HFFc6 (cell line): ENCODE results near the gene HNRNPUL1. TPM values are rescaled to one million over a fixed set of nuclear protein-coding genes. Genes with fewer than 3 reads are reported as not detected.
A peak's percentile ranks its signal among the peaks of the same experiment; 100 is the strongest.

Experiments
- DNase-seq: peaks from one replicate; pipeline ENCODE4 v3.0.0-alpha.2; 2018
- H3K27ac Mint-ChIP-seq: 2 replicates; pipeline ENCODE4 v1.8.0; 2020; ENCODE audit warnings: mild to moderate bottlenecking, mixed read lengths
- H3K27me3 Mint-ChIP-seq: 2 replicates; pipeline ENCODE4 v1.8.0; 2021; ENCODE audit warnings: mild to moderate bottlenecking, moderate library complexity, mixed read lengths; ENCODE audit not compliant: insufficient read depth
- H3K36me3 Mint-ChIP-seq: 2 replicates; pipeline ENCODE4 v1.8.0; 2021; ENCODE audit warnings: low read depth, mixed read lengths
- H3K4me1 Mint-ChIP-seq: 2 replicates; pipeline ENCODE4 v1.8.0; 2020; ENCODE audit warnings: low read depth, mixed read lengths
- H3K4me3 Mint-ChIP-seq: 2 replicates; pipeline ENCODE4 v1.8.0; 2020; ENCODE audit warnings: mild to moderate bottlenecking, moderate library complexity, mixed read lengths
- H3K9me3 Mint-ChIP-seq: 2 replicates; pipeline ENCODE4 v1.8.0; 2020; ENCODE audit warnings: mild to moderate bottlenecking, mixed read lengths
- total RNA-seq, 6 experiments: library from RNA; stranded (reverse); fragmentation: NEBNext Ultra II Directional; extraction: Animal tissue kit (Norgen Biotek cat#: 25700); gene quantifications; 2 replicates in 1 of 6; 3 replicates in 5 of 6; pipeline ENCODE4 v1.2.3, GENCODE V29; 2021
- TF ChIP-seq, protein P1 (sequence below): fragments of 200-600 bp; sonication (generic); IDR thresholded peaks from 2 replicates; pipeline ENCODE4 v1.5.0; 2021; ENCODE audit warnings: antibody characterized with exemption, mild to moderate bottlenecking

Gene HNRNPUL1
- total RNA-seq, 6 experiments from 2014 or later, result 176 to 245 (median 234) TPM

DNA sequence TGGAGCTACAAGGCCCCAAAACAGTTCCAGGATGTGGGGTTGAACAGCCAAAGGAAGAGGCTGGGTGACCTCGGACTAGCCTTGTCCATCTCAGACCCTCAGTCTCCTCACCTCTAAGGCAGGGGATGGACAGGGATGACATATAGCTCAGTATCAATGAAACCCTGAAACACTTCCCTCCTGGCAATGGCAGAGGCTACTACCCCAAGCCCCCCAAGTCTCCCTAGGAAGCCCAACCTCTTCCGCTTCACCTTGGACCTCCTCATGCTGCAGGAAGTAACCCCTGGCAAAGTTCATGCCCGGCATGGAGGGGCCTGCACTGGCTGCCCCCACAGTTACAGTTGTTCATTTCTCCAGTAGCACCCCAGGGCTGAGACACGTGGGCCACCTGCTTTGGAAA, 56.4 kb downstream of the HNRNPUL1 start:
- Mint-ChIP-seq H3K36me3 (peaks cover 45% of the 10 kb centered on the region), H3K27me3 (peaks cover 13% of the 10 kb centered on the region), H3K9me3 (no peaks in the 10 kb centered on the region), H3K27ac (peak overlapping the region; percentile 38; the same call in 1 of the 2 replicates), H3K4me1 (peaks cover 54% of the 10 kb centered on the region), H3K4me3 (no peak overlapping the region)
- TF ChIP-seq, protein P1, sequence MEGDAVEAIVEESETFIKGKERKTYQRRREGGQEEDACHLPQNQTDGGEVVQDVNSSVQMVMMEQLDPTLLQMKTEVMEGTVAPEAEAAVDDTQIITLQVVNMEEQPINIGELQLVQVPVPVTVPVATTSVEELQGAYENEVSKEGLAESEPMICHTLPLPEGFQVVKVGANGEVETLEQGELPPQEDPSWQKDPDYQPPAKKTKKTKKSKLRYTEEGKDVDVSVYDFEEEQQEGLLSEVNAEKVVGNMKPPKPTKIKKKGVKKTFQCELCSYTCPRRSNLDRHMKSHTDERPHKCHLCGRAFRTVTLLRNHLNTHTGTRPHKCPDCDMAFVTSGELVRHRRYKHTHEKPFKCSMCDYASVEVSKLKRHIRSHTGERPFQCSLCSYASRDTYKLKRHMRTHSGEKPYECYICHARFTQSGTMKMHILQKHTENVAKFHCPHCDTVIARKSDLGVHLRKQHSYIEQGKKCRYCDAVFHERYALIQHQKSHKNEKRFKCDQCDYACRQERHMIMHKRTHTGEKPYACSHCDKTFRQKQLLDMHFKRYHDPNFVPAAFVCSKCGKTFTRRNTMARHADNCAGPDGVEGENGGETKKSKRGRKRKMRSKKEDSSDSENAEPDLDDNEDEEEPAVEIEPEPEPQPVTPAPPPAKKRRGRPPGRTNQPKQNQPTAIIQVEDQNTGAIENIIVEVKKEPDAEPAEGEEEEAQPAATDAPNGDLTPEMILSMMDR, result no peak
- DNase-seq, result no peak

DNA sequence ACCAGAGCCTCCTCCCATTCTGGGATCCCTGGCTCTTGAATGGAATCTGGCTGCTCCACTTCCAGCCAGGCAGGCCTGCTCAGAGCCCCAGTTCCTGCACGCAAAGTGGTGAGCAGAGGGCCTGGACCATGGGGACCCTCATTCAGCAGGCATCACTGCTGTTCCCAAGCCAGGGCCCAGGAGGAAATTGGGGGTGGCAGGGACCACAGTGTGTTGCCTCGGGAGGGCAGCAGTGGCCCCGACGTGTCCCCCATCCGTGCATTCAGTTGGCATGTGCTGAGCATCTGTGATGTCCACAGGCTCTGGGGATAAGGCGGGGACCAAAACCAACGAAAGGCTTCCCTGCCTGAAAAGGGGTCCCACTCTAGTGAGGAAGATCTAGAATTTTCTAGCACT, 57.0 kb downstream of the HNRNPUL1 start:
- peak overlapping the region; percentile 98 for H3K27ac Mint-ChIP-seq
- H3K4me1 Mint-ChIP-seq, result peaks cover 59% of the 10 kb centered on the region
- H3K27me3 Mint-ChIP-seq, result peaks cover 13% of the 10 kb centered on the region
- TF ChIP-seq, protein P1, result no peak
- peaks cover 42% of the 10 kb centered on the region for H3K36me3 Mint-ChIP-seq
- 0 out of 2 replicates have a peak overlapping the region, but pooled peaks have one; percentile 76 for H3K4me3 Mint-ChIP-seq
- H3K9me3 Mint-ChIP-seq, result no peaks in the 10 kb centered on the region
- no peak for DNase-seq

DNA sequence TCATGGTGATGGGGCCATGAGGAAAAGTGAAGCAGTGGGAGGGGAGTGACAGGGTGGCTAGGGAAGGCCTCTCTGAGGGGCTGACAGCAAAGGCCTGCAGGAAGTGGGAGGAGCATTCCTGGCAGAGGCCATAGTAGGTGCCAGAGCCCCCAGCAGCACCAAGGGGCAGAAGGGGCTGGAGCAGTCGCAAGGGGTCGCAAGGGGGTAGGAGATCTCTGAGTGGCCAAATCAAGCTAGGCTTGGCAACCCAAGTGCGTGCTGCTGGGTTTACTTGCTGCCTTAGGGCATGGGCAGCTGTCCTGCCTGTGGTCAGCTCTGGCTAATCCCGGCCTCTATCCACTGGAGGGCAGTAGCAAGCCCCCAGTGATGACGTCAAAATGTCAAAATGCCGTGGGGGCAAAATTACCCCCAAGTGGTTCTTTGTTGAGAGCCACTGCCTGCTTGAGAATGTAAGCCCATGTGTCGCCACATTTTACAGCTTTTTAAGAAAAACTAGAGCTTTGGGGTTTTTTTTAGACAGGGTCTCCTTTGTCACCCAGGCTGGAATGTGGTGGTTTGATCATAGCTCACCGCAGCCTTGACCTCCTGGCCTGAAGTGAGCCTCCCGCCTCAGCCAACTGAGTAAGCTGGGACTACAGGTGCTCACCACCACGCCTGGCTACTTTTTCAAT, 57.6 kb downstream of the HNRNPUL1 start:
- DNase-seq, result peak; percentile 86
- peak overlapping the region; percentile 76 for H3K4me3 Mint-ChIP-seq
- peak overlapping the region; percentile 98 for H3K27ac Mint-ChIP-seq
- H3K9me3 Mint-ChIP-seq, result no peaks in the 10 kb centered on the region
- peaks cover 13% of the 10 kb centered on the region for H3K27me3 Mint-ChIP-seq
- H3K36me3 Mint-ChIP-seq, result peaks cover 37% of the 10 kb centered on the region
- TF ChIP-seq, protein P1, result peak; percentile 90
- peaks cover 64% of the 10 kb centered on the region for H3K4me1 Mint-ChIP-seq

DNA sequence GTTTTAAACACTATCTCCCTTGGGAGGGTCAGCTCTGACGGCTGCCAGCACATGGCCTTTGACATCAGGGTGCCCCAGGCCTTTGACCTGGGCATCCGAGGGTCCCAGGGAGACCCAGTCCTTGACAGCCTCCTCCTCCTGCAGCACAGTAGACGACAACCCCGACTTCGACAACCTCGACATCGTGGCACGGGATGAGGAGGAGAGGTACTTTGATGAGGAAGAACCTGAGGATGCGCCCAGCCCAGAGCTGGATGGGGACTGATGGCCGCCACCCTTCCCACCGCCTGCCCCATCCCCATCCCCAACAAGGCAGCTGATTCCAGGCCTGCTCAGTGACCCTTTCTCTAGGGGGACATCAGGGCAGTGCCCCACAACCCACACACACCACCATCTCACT, 58.3 kb downstream of the HNRNPUL1 start:
- Mint-ChIP-seq H3K27ac (peak overlapping the region; percentile 98), H3K4me3 (peak overlapping the region; percentile 76), H3K9me3 (no peaks in the 10 kb centered on the region), H3K36me3 (peaks cover 35% of the 10 kb centered on the region), H3K27me3 (peaks cover 11% of the 10 kb centered on the region), H3K4me1 (peaks cover 66% of the 10 kb centered on the region)
- no peak for DNase-seq
- TF ChIP-seq, protein P1, result no peak

DNA sequence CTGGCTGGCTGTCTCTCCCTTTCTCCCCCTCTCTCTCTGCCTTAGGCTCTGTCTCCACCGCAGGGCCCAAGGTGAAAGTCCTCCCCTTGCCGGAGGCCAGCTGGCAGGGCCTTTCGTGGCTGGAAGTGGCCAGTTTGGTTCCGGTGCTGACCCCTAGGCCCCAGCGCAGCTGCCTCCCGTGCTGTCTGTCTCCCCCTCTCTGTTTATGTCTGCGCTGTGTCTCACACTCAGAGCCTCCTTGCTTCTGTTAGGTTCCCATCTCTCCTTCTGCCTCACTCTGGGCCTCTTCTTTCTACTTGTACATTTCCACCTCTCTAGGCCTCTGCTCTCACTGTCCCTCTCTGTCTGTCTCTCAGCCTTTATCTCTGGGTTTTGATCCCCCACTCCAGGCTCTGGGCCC, 58.9 kb downstream of the HNRNPUL1 start:
- peak; percentile 52 for DNase-seq
- peak overlapping the region; percentile 76 for H3K4me3 Mint-ChIP-seq
- no peaks in the 10 kb centered on the region for H3K9me3 Mint-ChIP-seq
- peaks cover 10% of the 10 kb centered on the region for H3K27me3 Mint-ChIP-seq
- peaks cover 32% of the 10 kb centered on the region for H3K36me3 Mint-ChIP-seq
- H3K4me1 Mint-ChIP-seq, result peaks cover 69% of the 10 kb centered on the region
- TF ChIP-seq, protein P1, result no peak
- peak overlapping the region; percentile 98 for H3K27ac Mint-ChIP-seq
